GM23338 (cell line): ENCODE data around the gene SMG6. TPM values are rescaled to one million over a fixed set of nuclear protein-coding genes. Genes with fewer than 3 reads are reported as not detected.

Experiments
- ATAC-seq: fragments of 200-7000 bp; cut with Tn5 transposase; 3 replicates; pipeline ENCODE4 v1.9.1; 2020
- DNase-seq: peaks from one replicate; pipeline ENCODE4 v3.0.0-alpha.2; 2015; ENCODE audit warnings: low spot score
- H2AFZ ChIP-seq: fragments of 200-600 bp; sonication (generic); 2 replicates; pipeline ENCODE4 v1.8.0; 2016; ENCODE audit warnings: antibody characterized with exemption, mild to moderate bottlenecking, moderate library complexity
- H3F3A ChIP-seq: fragments of 200-600 bp; sonication (generic); replicated peaks from 2 replicates; pipeline ENCODE4 v1.8.0; 2017; ENCODE audit warnings: antibody characterized with exemption, mixed run types, low read depth
- H3K27ac ChIP-seq: fragments of 200-600 bp; sonication (generic); 2 replicates; pipeline ENCODE4 v1.6.1; 2016; ENCODE audit warnings: low read depth
- H3K27me3 ChIP-seq: fragments of 200-600 bp; sonication (generic); 2 replicates; pipeline ENCODE4 v1.8.0; 2016; ENCODE audit warnings: mild to moderate bottlenecking, mixed run types, moderate library complexity; ENCODE audit not compliant: insufficient read depth
- H3K36me3 ChIP-seq: fragments of 200-600 bp; sonication (generic); 2 replicates; pipeline ENCODE4 v1.8.0; 2016; ENCODE audit warnings: mild to moderate bottlenecking; ENCODE audit not compliant: insufficient read depth
- H3K4me1 ChIP-seq: fragments of 200-600 bp; sonication (generic); 2 replicates; pipeline ENCODE4 v1.8.0; 2016; ENCODE audit warnings: mild to moderate bottlenecking, moderate library complexity; ENCODE audit not compliant: insufficient read depth
- H3K4me2 ChIP-seq: fragments of 200-600 bp; sonication (generic); 2 replicates; pipeline ENCODE4 v1.7.1; 2017; ENCODE audit warnings: mixed run types
- H3K4me3 ChIP-seq: fragments of 200-600 bp; sonication (generic); 2 replicates; pipeline ENCODE4 v1.6.1; 2016; ENCODE audit warnings: mixed run types
- H3K79me2 ChIP-seq: fragments of 200-600 bp; sonication (generic); replicated peaks from 2 replicates; pipeline ENCODE4 v1.8.0; 2017; ENCODE audit warnings: mild to moderate bottlenecking; ENCODE audit not compliant: insufficient read depth
- H3K9me2 ChIP-seq: fragments of 200-600 bp; sonication (generic); 2 replicates; pipeline ENCODE4 v1.8.0; 2017; ENCODE audit not compliant: insufficient read depth
- H4K20me1 ChIP-seq: fragments of 200-600 bp; sonication (generic); replicated peaks from 2 replicates; pipeline ENCODE4 v1.8.0; 2017; ENCODE audit warnings: mild to moderate bottlenecking; ENCODE audit not compliant: insufficient read depth
- H3K27ac Mint-ChIP-seq: 2 replicates; pipeline ENCODE4 v1.8.0; 2020; ENCODE audit warnings: inconsistent platforms, mild to moderate bottlenecking, moderate library complexity, mixed read lengths
- H3K27me3 Mint-ChIP-seq: 3 replicates; pipeline ENCODE4 v1.8.0; 2022; ENCODE audit warnings: low read depth, mild to moderate bottlenecking, moderate library complexity, mixed read lengths, inconsistent platforms; ENCODE audit not compliant: insufficient read depth, poor library complexity
- H3K36me3 Mint-ChIP-seq: 3 replicates; pipeline ENCODE4 v1.8.0; 2021; ENCODE audit warnings: low read depth, mild to moderate bottlenecking, inconsistent platforms, moderate library complexity, mixed read lengths
- H3K4me1 Mint-ChIP-seq: 3 replicates; pipeline ENCODE4 v1.8.0; 2020; ENCODE audit warnings: mild to moderate bottlenecking, inconsistent platforms, mixed read lengths
- H3K4me3 Mint-ChIP-seq: 3 replicates; pipeline ENCODE4 v1.8.0; 2021; ENCODE audit warnings: moderate library complexity, mild to moderate bottlenecking, inconsistent platforms, mixed read lengths
- H3K9me3 Mint-ChIP-seq: 3 replicates; pipeline ENCODE4 v1.8.0; 2020; ENCODE audit warnings: moderate library complexity, mild to moderate bottlenecking, inconsistent platforms, mixed read lengths
- CREB1 ChIP-seq: fragments of 250-450 bp; sonication (Bioruptor Pico); IDR thresholded peaks from 2 replicates; pipeline ENCODE4 v1.5.0; 2020; ENCODE audit warnings: low read depth, mild to moderate bottlenecking, moderate library complexity
- EZH2 ChIP-seq: fragments of 200-600 bp; sonication (generic); IDR thresholded peaks from one replicate; pipeline ENCODE4 v1.8.0; 2017; ENCODE audit warnings: antibody characterized with exemption, mild to moderate bottlenecking, low read depth; ENCODE audit not compliant: unreplicated experiment
- EZH2phosphoT487 ChIP-seq: fragments of 200-600 bp; sonication (generic); IDR thresholded peaks from one replicate; pipeline ENCODE4 v1.8.1; 2018; ENCODE audit warnings: antibody characterized with exemption; ENCODE audit not compliant: unreplicated experiment
- JUNB ChIP-seq: IDR thresholded peaks from one replicate; pipeline ENCODE4 v1.6.1; 2016; ENCODE audit warnings: antibody characterized with exemption; ENCODE audit not compliant: unreplicated experiment
- NANOG ChIP-seq: IDR thresholded peaks from 2 replicates; pipeline ENCODE4 v1.6.1; 2016; ENCODE audit warnings: antibody characterized with exemption, borderline replicate concordance
- POLR2AphosphoS5 ChIP-seq: IDR thresholded peaks from 2 replicates; pipeline ENCODE4 v1.6.1; 2016; ENCODE audit warnings: antibody characterized with exemption, low read depth
- REST ChIP-seq: IDR thresholded peaks from one replicate; pipeline ENCODE4 v1.6.1; 2018; ENCODE audit warnings: antibody characterized with exemption; ENCODE audit not compliant: unreplicated experiment
- STAT1 ChIP-seq: IDR thresholded peaks from one replicate; pipeline ENCODE4 v1.6.1; 2016; ENCODE audit warnings: antibody characterized with exemption; ENCODE audit not compliant: unreplicated experiment
- ZNF114 ChIP-seq: fragments of 250-450 bp; sonication (Bioruptor Pico); IDR thresholded peaks from 2 replicates; pipeline ENCODE4 v1.5.0; 2020; ENCODE audit warnings: mild to moderate bottlenecking, moderate library complexity
- ZNF331 ChIP-seq: fragments of 250-450 bp; sonication (Bioruptor Pico); IDR thresholded peaks from 2 replicates; pipeline ENCODE4 v1.5.0; 2020; ENCODE audit warnings: low read depth, mild to moderate bottlenecking, moderate library complexity
- polyA plus RNA-seq: library from polyadenylated mRNA; unstranded; fragments of >200 nt; fragmentation: Nextera tagmentation; extraction: Ambion mirVana; gene quantifications from 2 replicates; pipeline ENCODE4 v1.2.1, GENCODE V29; 2016
- total RNA-seq: library from RNA; depleted of rRNA; stranded (reverse); fragments of >200 nt; shearing (Covaris generic); gene quantifications from 2 replicates; pipeline ENCODE4 v1.2.3, GENCODE V29; 2014
- TF ChIP-seq, protein P1 (sequence below): IDR thresholded peaks from 2 replicates; pipeline ENCODE4 v1.6.1; 2016; ENCODE audit warnings: antibody characterized with exemption
- TF ChIP-seq, protein P2 (sequence below), 2 experiments: fragments of 200-600 bp in 1 of 2; sonication (generic) in 1 of 2; conservative IDR thresholded peaks; 2 replicates each; pipeline versions ENCODE4 v1.5.1 to v1.6.1; 2016 to 2017; ENCODE audit warnings: antibody characterized with exemption in 2 of 2, low read depth in 2 of 2, mild to moderate bottlenecking in 2 of 2, moderate library complexity in 1 of 2
- TF ChIP-seq, protein P3 (sequence below): fragments of 250-450 bp; sonication (Bioruptor Pico); IDR thresholded peaks from 2 replicates; pipeline ENCODE4 v1.5.0; 2020; ENCODE audit warnings: mild to moderate bottlenecking, moderate library complexity

The SMG6 gene
- total and polyA plus RNA-seq, 2 experiments from 2014 or later, result 10.4 to 43.1 TPM

- Histone ChIP-seq H4K20me1 (no peaks in the 10 kb centered on the region), H3K36me3 (no peaks in the 10 kb centered on the region), H3K27ac (no peak overlapping the region), H3K4me1 (no peaks in the 10 kb centered on the region), H3K79me2 (no peaks in the 10 kb centered on the region), H3K4me3 (no peak overlapping the region), H3K9me2 (no peaks in the 10 kb centered on the region), H2AFZ (no peak overlapping the region), H3K4me2 (no peak overlapping the region), H3F3A (no peaks in the 10 kb centered on the region), H3K27me3 (no peaks in the 10 kb centered on the region)
- DNase-seq, result no peak
- Mint-ChIP-seq H3K4me1 (peaks cover 17% of the 10 kb centered on the region), H3K27ac (no peak overlapping the region), H3K36me3 (peaks cover 4% of the 10 kb centered on the region; the same call in 2 of the 3 replicates), H3K27me3 (peaks cover 6% of the 10 kb centered on the region), H3K9me3 (no peaks in the 10 kb centered on the region), H3K4me3 (no peak overlapping the region)
- no peak for ATAC-seq
- TF ChIP-seq JUNB (no peak), ZNF114 (CRISPR knock-in tag) (no peak), POLR2AphosphoS5 (no peak), ZNF331 (CRISPR knock-in tag) (no peak), EZH2 (no peak), EZH2phosphoT487 (no peak), CREB1 (no peak), STAT1 (no peak), REST (no peak), NANOG (no peak)
- TF ChIP-seq, protein P1, sequence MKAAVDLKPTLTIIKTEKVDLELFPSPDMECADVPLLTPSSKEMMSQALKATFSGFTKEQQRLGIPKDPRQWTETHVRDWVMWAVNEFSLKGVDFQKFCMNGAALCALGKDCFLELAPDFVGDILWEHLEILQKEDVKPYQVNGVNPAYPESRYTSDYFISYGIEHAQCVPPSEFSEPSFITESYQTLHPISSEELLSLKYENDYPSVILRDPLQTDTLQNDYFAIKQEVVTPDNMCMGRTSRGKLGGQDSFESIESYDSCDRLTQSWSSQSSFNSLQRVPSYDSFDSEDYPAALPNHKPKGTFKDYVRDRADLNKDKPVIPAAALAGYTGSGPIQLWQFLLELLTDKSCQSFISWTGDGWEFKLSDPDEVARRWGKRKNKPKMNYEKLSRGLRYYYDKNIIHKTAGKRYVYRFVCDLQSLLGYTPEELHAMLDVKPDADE, result no peak
- TF ChIP-seq, protein P2, sequence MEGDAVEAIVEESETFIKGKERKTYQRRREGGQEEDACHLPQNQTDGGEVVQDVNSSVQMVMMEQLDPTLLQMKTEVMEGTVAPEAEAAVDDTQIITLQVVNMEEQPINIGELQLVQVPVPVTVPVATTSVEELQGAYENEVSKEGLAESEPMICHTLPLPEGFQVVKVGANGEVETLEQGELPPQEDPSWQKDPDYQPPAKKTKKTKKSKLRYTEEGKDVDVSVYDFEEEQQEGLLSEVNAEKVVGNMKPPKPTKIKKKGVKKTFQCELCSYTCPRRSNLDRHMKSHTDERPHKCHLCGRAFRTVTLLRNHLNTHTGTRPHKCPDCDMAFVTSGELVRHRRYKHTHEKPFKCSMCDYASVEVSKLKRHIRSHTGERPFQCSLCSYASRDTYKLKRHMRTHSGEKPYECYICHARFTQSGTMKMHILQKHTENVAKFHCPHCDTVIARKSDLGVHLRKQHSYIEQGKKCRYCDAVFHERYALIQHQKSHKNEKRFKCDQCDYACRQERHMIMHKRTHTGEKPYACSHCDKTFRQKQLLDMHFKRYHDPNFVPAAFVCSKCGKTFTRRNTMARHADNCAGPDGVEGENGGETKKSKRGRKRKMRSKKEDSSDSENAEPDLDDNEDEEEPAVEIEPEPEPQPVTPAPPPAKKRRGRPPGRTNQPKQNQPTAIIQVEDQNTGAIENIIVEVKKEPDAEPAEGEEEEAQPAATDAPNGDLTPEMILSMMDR (conservative IDR thresholded peaks at IDR 0.05; ENCODE audit: low read depth in 2 of 2), result no peak
- TF ChIP-seq, protein P3, sequence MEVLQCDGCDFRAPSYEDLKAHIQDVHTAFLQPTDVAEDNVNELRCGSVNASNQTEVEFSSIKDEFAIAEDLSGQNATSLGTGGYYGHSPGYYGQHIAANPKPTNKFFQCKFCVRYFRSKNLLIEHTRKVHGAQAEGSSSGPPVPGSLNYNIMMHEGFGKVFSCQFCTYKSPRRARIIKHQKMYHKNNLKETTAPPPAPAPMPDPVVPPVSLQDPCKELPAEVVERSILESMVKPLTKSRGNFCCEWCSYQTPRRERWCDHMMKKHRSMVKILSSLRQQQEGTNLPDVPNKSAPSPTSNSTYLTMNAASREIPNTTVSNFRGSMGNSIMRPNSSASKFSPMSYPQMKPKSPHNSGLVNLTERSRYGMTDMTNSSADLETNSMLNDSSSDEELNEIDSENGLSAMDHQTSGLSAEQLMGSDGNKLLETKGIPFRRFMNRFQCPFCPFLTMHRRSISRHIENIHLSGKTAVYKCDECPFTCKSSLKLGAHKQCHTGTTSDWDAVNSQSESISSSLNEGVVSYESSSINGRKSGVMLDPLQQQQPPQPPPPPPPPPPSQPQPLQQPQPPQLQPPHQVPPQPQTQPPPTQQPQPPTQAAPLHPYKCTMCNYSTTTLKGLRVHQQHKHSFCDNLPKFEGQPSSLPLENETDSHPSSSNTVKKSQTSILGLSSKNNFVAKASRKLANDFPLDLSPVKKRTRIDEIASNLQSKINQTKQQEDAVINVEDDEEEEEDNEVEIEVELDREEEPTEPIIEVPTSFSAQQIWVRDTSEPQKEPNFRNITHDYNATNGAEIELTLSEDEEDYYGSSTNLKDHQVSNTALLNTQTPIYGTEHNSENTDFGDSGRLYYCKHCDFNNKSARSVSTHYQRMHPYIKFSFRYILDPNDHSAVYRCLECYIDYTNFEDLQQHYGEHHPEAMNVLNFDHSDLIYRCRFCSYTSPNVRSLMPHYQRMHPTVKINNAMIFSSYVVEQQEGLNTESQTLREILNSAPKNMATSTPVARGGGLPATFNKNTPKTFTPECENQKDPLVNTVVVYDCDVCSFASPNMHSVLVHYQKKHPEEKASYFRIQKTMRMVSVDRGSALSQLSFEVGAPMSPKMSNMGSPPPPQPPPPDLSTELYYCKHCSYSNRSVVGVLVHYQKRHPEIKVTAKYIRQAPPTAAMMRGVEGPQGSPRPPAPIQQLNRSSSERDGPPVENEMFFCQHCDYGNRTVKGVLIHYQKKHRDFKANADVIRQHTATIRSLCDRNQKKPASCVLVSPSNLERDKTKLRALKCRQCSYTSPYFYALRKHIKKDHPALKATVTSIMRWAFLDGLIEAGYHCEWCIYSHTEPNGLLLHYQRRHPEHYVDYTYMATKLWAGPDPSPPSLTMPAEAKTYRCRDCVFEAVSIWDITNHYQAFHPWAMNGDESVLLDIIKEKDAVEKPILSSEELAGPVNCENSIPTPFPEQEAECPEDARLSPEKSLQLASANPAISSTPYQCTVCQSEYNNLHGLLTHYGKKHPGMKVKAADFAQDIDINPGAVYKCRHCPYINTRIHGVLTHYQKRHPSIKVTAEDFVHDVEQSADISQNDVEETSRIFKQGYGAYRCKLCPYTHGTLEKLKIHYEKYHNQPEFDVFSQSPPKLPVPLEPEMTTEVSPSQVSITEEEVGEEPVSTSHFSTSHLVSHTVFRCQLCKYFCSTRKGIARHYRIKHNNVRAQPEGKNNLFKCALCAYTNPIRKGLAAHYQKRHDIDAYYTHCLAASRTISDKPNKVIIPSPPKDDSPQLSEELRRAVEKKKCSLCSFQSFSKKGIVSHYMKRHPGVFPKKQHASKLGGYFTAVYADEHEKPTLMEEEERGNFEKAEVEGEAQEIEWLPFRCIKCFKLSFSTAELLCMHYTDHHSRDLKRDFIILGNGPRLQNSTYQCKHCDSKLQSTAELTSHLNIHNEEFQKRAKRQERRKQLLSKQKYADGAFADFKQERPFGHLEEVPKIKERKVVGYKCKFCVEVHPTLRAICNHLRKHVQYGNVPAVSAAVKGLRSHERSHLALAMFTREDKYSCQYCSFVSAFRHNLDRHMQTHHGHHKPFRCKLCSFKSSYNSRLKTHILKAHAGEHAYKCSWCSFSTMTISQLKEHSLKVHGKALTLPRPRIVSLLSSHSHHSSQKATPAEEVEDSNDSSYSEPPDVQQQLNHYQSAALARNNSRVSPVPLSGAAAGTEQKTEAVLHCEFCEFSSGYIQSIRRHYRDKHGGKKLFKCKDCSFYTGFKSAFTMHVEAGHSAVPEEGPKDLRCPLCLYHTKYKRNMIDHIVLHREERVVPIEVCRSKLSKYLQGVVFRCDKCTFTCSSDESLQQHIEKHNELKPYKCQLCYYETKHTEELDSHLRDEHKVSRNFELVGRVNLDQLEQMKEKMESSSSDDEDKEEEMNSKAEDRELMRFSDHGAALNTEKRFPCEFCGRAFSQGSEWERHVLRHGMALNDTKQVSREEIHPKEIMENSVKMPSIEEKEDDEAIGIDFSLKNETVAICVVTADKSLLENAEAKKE (CRISPR knock-in tag), result no peak
These were observed 219.4 kb downstream of the SMG6 start for GRCh38 chr17:2084036-2084765.
